GM23248 (cell line): ENCODE results near the gene SYNGR2. TPM values are rescaled to one million over a fixed set of nuclear protein-coding genes. Genes with fewer than 3 reads are reported as not detected.

Experiments
- DNase-seq: peaks from one replicate; pipeline ENCODE4 v3.0.0-alpha.2; 2015
- H2AFZ ChIP-seq: fragments of 200-600 bp; sonication (generic); 2 replicates; pipeline ENCODE4 v1.6.1; 2016; ENCODE audit warnings: antibody characterized with exemption
- H3F3A ChIP-seq: fragments of 200-600 bp; sonication (generic); 2 replicates; pipeline ENCODE4 v1.6.1; 2016; ENCODE audit warnings: mild to moderate bottlenecking, antibody characterized with exemption, mixed run types; ENCODE audit not compliant: insufficient read depth
- H3K27ac ChIP-seq: fragments of 200-600 bp; sonication (generic); 2 replicates; pipeline ENCODE4 v1.5.1; 2016; ENCODE audit warnings: mild to moderate bottlenecking
- H3K27me3 ChIP-seq: fragments of 200-600 bp; sonication (generic); replicated peaks from 2 replicates; pipeline ENCODE4 v1.6.1; 2016; ENCODE audit warnings: mild to moderate bottlenecking; ENCODE audit not compliant: insufficient read depth
- H3K36me3 ChIP-seq: fragments of 200-600 bp; sonication (generic); 2 replicates; pipeline ENCODE4 v1.6.1; 2016; ENCODE audit warnings: low read depth, mild to moderate bottlenecking
- H3K4me1 ChIP-seq: fragments of 200-600 bp; sonication (generic); 2 replicates; pipeline ENCODE4 v1.6.1; 2016; ENCODE audit warnings: mild to moderate bottlenecking; ENCODE audit not compliant: insufficient read depth
- H3K4me2 ChIP-seq: fragments of 200-600 bp; sonication (generic); one replicate; pipeline ENCODE4 v1.6.1; 2016; ENCODE audit warnings: mild to moderate bottlenecking; ENCODE audit not compliant: unreplicated experiment
- H3K4me3 ChIP-seq: fragments of 200-600 bp; sonication (generic); 2 replicates; pipeline ENCODE4 v1.5.1; 2016; ENCODE audit warnings: mild to moderate bottlenecking
- H3K79me2 ChIP-seq: fragments of 200-600 bp; sonication (generic); 2 replicates; pipeline ENCODE4 v1.6.1; 2016; ENCODE audit warnings: mild to moderate bottlenecking; ENCODE audit not compliant: insufficient read depth
- H3K9ac ChIP-seq: fragments of 200-600 bp; sonication (generic); 2 replicates; pipeline ENCODE4 v1.6.1; 2016; ENCODE audit warnings: mild to moderate bottlenecking
- H3K9me2 ChIP-seq: fragments of 200-600 bp; sonication (generic); 2 replicates; pipeline ENCODE4 v1.6.1; 2016; ENCODE audit warnings: mixed run types, mild to moderate bottlenecking, moderate library complexity; ENCODE audit not compliant: insufficient read depth
- H3K9me3 ChIP-seq: fragments of 200-600 bp; sonication (generic); one replicate; pipeline ENCODE4 v1.6.1; 2017; ENCODE audit warnings: low read depth
- H4K20me1 ChIP-seq: fragments of 200-600 bp; sonication (generic); 2 replicates; pipeline ENCODE4 v1.6.0; 2016; ENCODE audit not compliant: insufficient read depth
- EZH2 ChIP-seq: fragments of 200-600 bp; sonication (generic); IDR thresholded peaks from 2 replicates; pipeline ENCODE4 v1.6.1; 2018; ENCODE audit warnings: antibody characterized with exemption, mild to moderate bottlenecking; ENCODE audit not compliant: insufficient read depth, poor library complexity, severe bottlenecking
- EZH2phosphoT487 ChIP-seq: fragments of 200-600 bp; sonication (generic); IDR thresholded peaks from 2 replicates; pipeline ENCODE4 v1.6.1; 2018; ENCODE audit warnings: antibody characterized with exemption, moderate library complexity, mild to moderate bottlenecking, low read depth; ENCODE audit not compliant: insufficient read depth
- WGBS, 2 experiments: methylation state at CpG; one replicate each; pipeline ENCODE4 v1.1.6; 2015 to 2017; ENCODE audit warnings: low lambda C conversion rate in 2 of 2, low coverage in 1 of 2; ENCODE audit errors: missing lambda C conversion rate in 2 of 2; 5-methylcytosine and 5-hydroxymethylcytosine counted together
- in situ Hi-C: fragments of 300-500 bp; cut with MboI; formaldehyde crosslinking; loops from 2 replicates; pipeline ENCODE4 v1.15.0; 2020
- polyA plus RNA-seq: library from polyadenylated mRNA; unstranded; fragments of >200 nt; fragmentation: Nextera tagmentation; extraction: Ambion mirVana; gene quantifications from 2 replicates; pipeline ENCODE4 v1.2.1, GENCODE V29; 2016
- total RNA-seq: library from RNA; depleted of rRNA; stranded (reverse); fragments of >200 nt; shearing (Covaris generic); gene quantifications from 2 replicates; pipeline ENCODE4 v1.2.3, GENCODE V29; 2014

SYNGR2 gene
- total and polyA plus RNA-seq, 2 experiments from 2014 or later, result 6.2 to 19.3 TPM

- Histone ChIP-seq H3K4me1 (0 out of 2 replicates have a peak, but pooled peaks cover 3% of the 10 kb centered on the region), H2AFZ (no peak overlapping the region), H4K20me1 (no peaks in the 10 kb centered on the region), H3K9ac (no peak overlapping the region), H3K27ac (no peak overlapping the region), H3K4me2 (no peak overlapping the region), H3K9me3 (no peaks in the 10 kb centered on the region), H3K27me3 (peaks cover 42% of the 10 kb centered on the region), H3K4me3 (no peak overlapping the region), H3K79me2 (no peaks in the 10 kb centered on the region), H3F3A (no peaks in the 10 kb centered on the region; the same call in 1 of the 2 replicates), H3K9me2 (no peaks in the 10 kb centered on the region), H3K36me3 (no peaks in the 10 kb centered on the region)
- 27 to 52% methylated on average over 16 to 36 of the region's 38 CpGs for WGBS, 2 experiments
- in situ Hi-C loops, result no loop called here
- DNase-seq, result no peak
- TF ChIP-seq EZH2 (peak; percentile 35), EZH2phosphoT487 (no peak)
These were observed 36.2 kb upstream of the SYNGR2 start for GRCh38 chr17:78132084-78132676.

DNA sequence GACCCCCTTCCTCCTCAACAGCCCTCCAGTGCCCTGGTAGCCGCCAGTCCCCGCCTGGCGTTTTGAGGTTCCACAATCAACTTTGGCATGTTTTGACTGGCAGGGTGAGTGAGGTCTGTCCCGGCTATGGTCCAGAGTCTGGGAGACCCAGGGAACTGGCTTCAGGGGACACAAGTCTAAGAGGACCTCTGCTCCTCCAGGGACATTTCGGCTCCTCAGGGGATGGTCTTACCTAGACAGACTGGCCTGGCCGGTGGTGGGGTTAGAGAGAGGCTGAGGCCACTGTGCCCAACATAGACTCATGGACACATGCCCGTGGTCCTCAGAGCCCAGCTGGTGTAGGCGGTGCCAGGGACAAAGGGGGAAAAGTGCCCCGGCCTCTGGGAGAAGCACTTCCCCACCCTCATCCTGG is 35.6 kb upstream of the SYNGR2 start:
- no peaks in the 10 kb centered on the region for H3K79me2 ChIP-seq
- no peak for DNase-seq
- peaks cover 36% of the 10 kb centered on the region for H3K27me3 ChIP-seq

GRCh38 chr17:78133179-78133951 is 35.0 kb upstream of the SYNGR2 start:
- Histone ChIP-seq H3K27me3 (peaks cover 30% of the 10 kb centered on the region), H3K9me3 (no peaks in the 10 kb centered on the region), H3K36me3 (no peaks in the 10 kb centered on the region), H4K20me1 (no peaks in the 10 kb centered on the region), H3F3A (no peaks in the 10 kb centered on the region; the same call in 1 of the 2 replicates), H3K4me1 (0 out of 2 replicates have a peak, but pooled peaks cover 3% of the 10 kb centered on the region), H3K79me2 (no peaks in the 10 kb centered on the region), H3K9ac (no peak overlapping the region), H3K4me3 (no peak overlapping the region), H3K4me2 (no peak overlapping the region), H3K9me2 (no peaks in the 10 kb centered on the region), H2AFZ (no peak overlapping the region), H3K27ac (no peak overlapping the region)
- in situ Hi-C loops, result no loop called here
- no peak for DNase-seq
- WGBS, 2 experiments, result 78% methylated on average over 23 to 30 of the region's 30 CpGs
- TF ChIP-seq EZH2 (no peak), EZH2phosphoT487 (no peak)

More for the DNA sequence above, 35.6 kb upstream of the SYNGR2 start:
- no peaks in the 10 kb centered on the region; the same call in 1 of the 2 replicates for H3F3A ChIP-seq
- WGBS, 2 experiments, result 70 to 73% methylated on average over 9 of the region's 9 CpGs
- H3K9me2 ChIP-seq, result no peaks in the 10 kb centered on the region
- no peak overlapping the region for H3K4me2 ChIP-seq
- H3K27ac ChIP-seq, result no peak overlapping the region
- no peak overlapping the region for H2AFZ ChIP-seq
- H3K4me3 ChIP-seq, result no peak overlapping the region
- 0 out of 2 replicates have a peak, but pooled peaks cover 3% of the 10 kb centered on the region for H3K4me1 ChIP-seq
- in situ Hi-C loops, result no loop called here
- no peaks in the 10 kb centered on the region for H4K20me1 ChIP-seq
- H3K9ac ChIP-seq, result no peak overlapping the region
- no peaks in the 10 kb centered on the region for H3K36me3 ChIP-seq
- H3K9me3 ChIP-seq, result no peaks in the 10 kb centered on the region
- TF ChIP-seq EZH2phosphoT487 (no peak), EZH2 (no peak)

- H3K4me2 ChIP-seq, result no peak overlapping the region
- no peak for TF ChIP-seq EZH2phosphoT487
- TF ChIP-seq EZH2, result no peak
- peaks cover 24% of the 10 kb centered on the region for H3K27me3 ChIP-seq
- no peaks in the 10 kb centered on the region; the same call in 1 of the 2 replicates for H3F3A ChIP-seq
- no peaks in the 10 kb centered on the region for H3K9me3 ChIP-seq
- DNase-seq, result peak; percentile 62
- no peaks in the 10 kb centered on the region for H4K20me1 ChIP-seq
- in situ Hi-C loops, result no loop called here
- WGBS, 2 experiments, result 35 to 42% methylated on average over 34 to 39 of the region's 39 CpGs
- H3K9me2 ChIP-seq, result no peaks in the 10 kb centered on the region
- no peaks in the 10 kb centered on the region for H3K4me1 ChIP-seq
- no peak overlapping the region for H3K4me3 ChIP-seq
- no peaks in the 10 kb centered on the region for H3K36me3 ChIP-seq
- H3K27ac ChIP-seq, result no peak overlapping the region
- no peaks in the 10 kb centered on the region for H3K79me2 ChIP-seq
- no peak overlapping the region for H3K9ac ChIP-seq
- H2AFZ ChIP-seq, result no peak overlapping the region
These were observed 34.1 kb upstream of the SYNGR2 start for GRCh38 chr17:78133971-78134898.
